ENCODE measurements around the gene PRSS33. TPM values are rescaled to one million over a fixed set of nuclear protein-coding genes. Genes with fewer than 3 reads are reported as not detected.

Gene PRSS33
- total and polyA plus RNA-seq, 9 of the 15 experiments (the other 6 are each of a cell fraction or from before 2014, with no cell fraction given): not detected

GRCh38 chr16:2752035-2752849 is 35.1 kb downstream of the PRSS33 start, which contains the start of gene SRRM2 (continued):
- TF ChIP-seq PRPF4 (IDR thresholded peaks at IDR 0.05; ENCODE audit: insufficient read depth, low read depth, low read length, poor library complexity, severe bottlenecking) (no peak), RBM39 (optimal IDR thresholded peaks at IDR 0.05; ENCODE audit: low read depth, low read length) (no peak), GMEB1 (CRISPR knock-in tag; IDR thresholded peaks at IDR 0.05) (peak; percentile 99), TBL1XR1 (IDR thresholded peaks at IDR 0.05; ENCODE audit: low read length in 2 of 2) (peak in 1 of 2 experiments; percentile 38; a peak in 1 of 4 replicates), ASH1L (IDR thresholded peaks at IDR 0.05; ENCODE audit: borderline replicate concordance, low read depth, partially characterized antibody) (peak; percentile 19), SMAD3 (CRISPR knock-in tag; conservative IDR thresholded peaks at IDR 0.05) (peak; percentile 7; the same call in 1 of the 2 replicates), ZNF780A (CRISPR knock-in tag; IDR thresholded peaks at IDR 0.05) (no peak), MEF2D (tag; conservative IDR thresholded peaks at IDR 0.05; ENCODE audit: low read depth) (0 out of 2 replicates have a peak, but pooled peaks have one; percentile 68), SMAD4 (CRISPR knock-in tag; conservative IDR thresholded peaks at IDR 0.05) (peak; percentile 82), TARDBP (IDR thresholded peaks at IDR 0.05) (0 out of 2 replicates have a peak, but pooled peaks have one; percentile 26), HMBOX1 (IDR thresholded peaks at IDR 0.05) (no peak), CBX3 (IDR thresholded peaks at IDR 0.05; ENCODE audit: borderline replicate concordance in 1 of 2, low read length in 2 of 2) (no peak), DPF2 (IDR thresholded peaks at IDR 0.05) (no peak), NR1H2 (CRISPR knock-in tag; IDR thresholded peaks at IDR 0.05) (no peak), ZNF134 (CRISPR knock-in tag; conservative IDR thresholded peaks at IDR 0.05) (peak; percentile 2; the same call in 1 of the 2 replicates), EGR1 (conservative IDR thresholded peaks at IDR 0.05) (peak; percentile 87), ZNF699 (CRISPR knock-in tag; IDR thresholded peaks at IDR 0.05; ENCODE audit: insufficient replicate concordance) (no peak), SAP30 (IDR thresholded peaks at IDR 0.05; ENCODE audit: borderline replicate concordance, insufficient read depth, low read depth, low read length, poor library complexity, severe bottlenecking) (no peak), TEAD2 (tag; IDR thresholded peaks at IDR 0.05) (no peak), SETDB1 (IDR thresholded peaks at IDR 0.05; ENCODE audit: low read length) (no peak), TEAD1 (CRISPR knock-in tag; IDR thresholded peaks at IDR 0.05) (peak; percentile 62 to 90; a peak in 3 of 4 replicates), HSF4 (CRISPR knock-in tag; IDR thresholded peaks at IDR 0.05; ENCODE audit: borderline replicate concordance) (peak; percentile 8; the same call in 1 of the 2 replicates), DMBX1 (CRISPR knock-in tag; IDR thresholded peaks at IDR 0.05; ENCODE audit: borderline replicate concordance) (peak; percentile 75)
- TF ChIP-seq, protein P1, sequence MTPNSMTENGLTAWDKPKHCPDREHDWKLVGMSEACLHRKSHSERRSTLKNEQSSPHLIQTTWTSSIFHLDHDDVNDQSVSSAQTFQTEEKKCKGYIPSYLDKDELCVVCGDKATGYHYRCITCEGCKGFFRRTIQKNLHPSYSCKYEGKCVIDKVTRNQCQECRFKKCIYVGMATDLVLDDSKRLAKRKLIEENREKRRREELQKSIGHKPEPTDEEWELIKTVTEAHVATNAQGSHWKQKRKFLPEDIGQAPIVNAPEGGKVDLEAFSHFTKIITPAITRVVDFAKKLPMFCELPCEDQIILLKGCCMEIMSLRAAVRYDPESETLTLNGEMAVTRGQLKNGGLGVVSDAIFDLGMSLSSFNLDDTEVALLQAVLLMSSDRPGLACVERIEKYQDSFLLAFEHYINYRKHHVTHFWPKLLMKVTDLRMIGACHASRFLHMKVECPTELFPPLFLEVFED (CRISPR knock-in tag; conservative IDR thresholded peaks at IDR 0.05): no peak

Measured in K562 (cell line).